ENCODE results near the gene KIAA0930. TPM values are rescaled to one million over a fixed set of nuclear protein-coding genes. Genes with fewer than 3 reads are reported as not detected.

Gene KIAA0930
- total and polyA plus RNA-seq, 2 experiments from 2014 or later = 15.0 to 78.6 TPM

DNA sequence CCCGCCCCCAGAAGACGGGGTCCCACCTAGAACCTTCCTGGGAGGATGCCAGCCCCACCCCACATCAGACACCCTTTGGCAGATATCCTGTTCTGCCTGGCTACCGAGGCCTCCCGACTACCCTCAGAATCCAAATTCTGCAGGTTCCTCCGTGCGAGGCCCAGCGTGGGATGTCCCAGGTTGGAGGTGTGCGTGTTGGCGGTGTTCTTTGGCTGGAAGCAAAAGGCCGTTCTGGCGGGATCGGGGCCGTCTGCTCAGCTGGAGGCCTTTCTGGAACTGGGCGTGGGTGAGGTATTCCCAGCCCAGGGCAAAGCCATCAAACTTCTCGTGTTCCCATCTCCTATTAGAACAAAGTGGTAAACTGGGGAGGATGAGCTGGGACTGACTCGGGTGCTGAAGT, 44.4 kb downstream of the KIAA0930 start:
- Mint-ChIP-seq H3K4me1 (peaks cover 41% of the 10 kb centered on the region), H3K9me3 (no peaks in the 10 kb centered on the region; the same call in 2 of the 3 replicates), H3K4me3 (no peak overlapping the region), H3K27ac (no peak overlapping the region), H3K36me3 (ENCODE audit: low read depth) (peaks cover 16% of the 10 kb centered on the region; the same call in 2 of the 3 replicates), H3K27me3 (ENCODE audit: insufficient read depth, low read depth, poor library complexity) (peaks cover 9% of the 10 kb centered on the region)
- H3K27me3 ChIP-seq (ENCODE audit: insufficient read depth) = no peaks in the 10 kb centered on the region
- ATAC-seq (no peak), DNase-seq (ENCODE audit: low spot score) (no peak)
- H3K4me3 ChIP-seq = no peak overlapping the region
- no peak for TF ChIP-seq STAT1 (IDR thresholded peaks at IDR 0.05; ENCODE audit: unreplicated experiment)
- no peak for TF ChIP-seq ZNF331 (CRISPR knock-in tag; IDR thresholded peaks at IDR 0.05; ENCODE audit: low read depth)
- TF ChIP-seq, protein P1, sequence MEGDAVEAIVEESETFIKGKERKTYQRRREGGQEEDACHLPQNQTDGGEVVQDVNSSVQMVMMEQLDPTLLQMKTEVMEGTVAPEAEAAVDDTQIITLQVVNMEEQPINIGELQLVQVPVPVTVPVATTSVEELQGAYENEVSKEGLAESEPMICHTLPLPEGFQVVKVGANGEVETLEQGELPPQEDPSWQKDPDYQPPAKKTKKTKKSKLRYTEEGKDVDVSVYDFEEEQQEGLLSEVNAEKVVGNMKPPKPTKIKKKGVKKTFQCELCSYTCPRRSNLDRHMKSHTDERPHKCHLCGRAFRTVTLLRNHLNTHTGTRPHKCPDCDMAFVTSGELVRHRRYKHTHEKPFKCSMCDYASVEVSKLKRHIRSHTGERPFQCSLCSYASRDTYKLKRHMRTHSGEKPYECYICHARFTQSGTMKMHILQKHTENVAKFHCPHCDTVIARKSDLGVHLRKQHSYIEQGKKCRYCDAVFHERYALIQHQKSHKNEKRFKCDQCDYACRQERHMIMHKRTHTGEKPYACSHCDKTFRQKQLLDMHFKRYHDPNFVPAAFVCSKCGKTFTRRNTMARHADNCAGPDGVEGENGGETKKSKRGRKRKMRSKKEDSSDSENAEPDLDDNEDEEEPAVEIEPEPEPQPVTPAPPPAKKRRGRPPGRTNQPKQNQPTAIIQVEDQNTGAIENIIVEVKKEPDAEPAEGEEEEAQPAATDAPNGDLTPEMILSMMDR (conservative IDR thresholded peaks at IDR 0.05; ENCODE audit: low read depth in 2 of 2) = no peak
- no peak for TF ChIP-seq EZH2 (IDR thresholded peaks at IDR 0.05; ENCODE audit: low read depth, unreplicated experiment)
- no peak overlapping the region for H3K4me2 ChIP-seq
- H3K79me2 ChIP-seq (replicated peaks; ENCODE audit: insufficient read depth) = no peaks in the 10 kb centered on the region
- no peaks in the 10 kb centered on the region for H3K9me2 ChIP-seq (ENCODE audit: insufficient read depth)
- H4K20me1 ChIP-seq (replicated peaks; ENCODE audit: insufficient read depth) = no peaks in the 10 kb centered on the region
- H3K36me3 ChIP-seq (ENCODE audit: insufficient read depth) = peaks cover 3% of the 10 kb centered on the region; the same call in 1 of the 2 replicates
- H3K27ac ChIP-seq (ENCODE audit: low read depth) = no peak overlapping the region
- H2AFZ ChIP-seq = no peak overlapping the region
- H3K4me1 ChIP-seq (ENCODE audit: insufficient read depth) = peaks cover 5% of the 10 kb centered on the region; the same call in 1 of the 2 replicates
- H3F3A ChIP-seq (replicated peaks; ENCODE audit: low read depth) = no peaks in the 10 kb centered on the region

DNA sequence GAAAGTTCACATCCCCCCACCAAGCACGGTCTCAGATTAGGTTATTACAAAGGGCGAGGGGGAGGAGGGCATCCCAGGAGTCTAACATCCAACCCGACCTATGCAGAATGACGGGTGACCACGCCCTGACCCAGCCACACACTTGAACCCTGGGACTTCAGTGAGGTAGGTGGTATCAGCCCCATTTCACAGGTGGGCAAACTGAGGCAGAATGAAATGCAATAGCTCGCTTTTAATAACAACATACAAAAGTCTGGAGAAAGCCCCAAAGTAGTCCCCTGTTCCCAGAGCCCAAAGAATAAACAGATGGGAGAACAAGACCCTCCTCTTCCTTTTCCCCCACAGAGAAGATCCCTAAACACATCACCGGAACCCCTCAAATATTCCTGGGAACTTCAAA, 45.1 kb downstream of the KIAA0930 start:
- H3K9me2 ChIP-seq (ENCODE audit: insufficient read depth) = no peaks in the 10 kb centered on the region
- H3K27me3 ChIP-seq (ENCODE audit: insufficient read depth) = no peaks in the 10 kb centered on the region
- Mint-ChIP-seq H3K4me1 (peaks cover 41% of the 10 kb centered on the region), H3K27ac (no peak overlapping the region), H3K36me3 (ENCODE audit: low read depth) (peaks cover 14% of the 10 kb centered on the region; the same call in 2 of the 3 replicates), H3K27me3 (ENCODE audit: insufficient read depth, low read depth, poor library complexity) (peaks cover 12% of the 10 kb centered on the region), H3K9me3 (no peaks in the 10 kb centered on the region; the same call in 2 of the 3 replicates), H3K4me3 (no peak overlapping the region)
- 0 out of 2 replicates have a peak, but pooled peaks cover under 1% of the 10 kb centered on the region for H3F3A ChIP-seq (replicated peaks; ENCODE audit: low read depth)
- H3K36me3 ChIP-seq (ENCODE audit: insufficient read depth) = peaks cover 3% of the 10 kb centered on the region; the same call in 1 of the 2 replicates
- peaks cover 8% of the 10 kb centered on the region; the same call in 1 of the 2 replicates for H3K4me1 ChIP-seq (ENCODE audit: insufficient read depth)
- ATAC-seq (no peak), DNase-seq (ENCODE audit: low spot score) (no peak)
- no peak overlapping the region for H3K27ac ChIP-seq (ENCODE audit: low read depth)
- no peak overlapping the region for H2AFZ ChIP-seq
- no peaks in the 10 kb centered on the region for H3K79me2 ChIP-seq (replicated peaks; ENCODE audit: insufficient read depth)
- no peak overlapping the region for H3K4me3 ChIP-seq
- no peak overlapping the region for H3K4me2 ChIP-seq
- no peaks in the 10 kb centered on the region for H4K20me1 ChIP-seq (replicated peaks; ENCODE audit: insufficient read depth)
- TF ChIP-seq POLR2AphosphoS5 (IDR thresholded peaks at IDR 0.05; ENCODE audit: low read depth) (no peak), STAT1 (IDR thresholded peaks at IDR 0.05; ENCODE audit: unreplicated experiment) (no peak)
- TF ChIP-seq, protein P2, sequence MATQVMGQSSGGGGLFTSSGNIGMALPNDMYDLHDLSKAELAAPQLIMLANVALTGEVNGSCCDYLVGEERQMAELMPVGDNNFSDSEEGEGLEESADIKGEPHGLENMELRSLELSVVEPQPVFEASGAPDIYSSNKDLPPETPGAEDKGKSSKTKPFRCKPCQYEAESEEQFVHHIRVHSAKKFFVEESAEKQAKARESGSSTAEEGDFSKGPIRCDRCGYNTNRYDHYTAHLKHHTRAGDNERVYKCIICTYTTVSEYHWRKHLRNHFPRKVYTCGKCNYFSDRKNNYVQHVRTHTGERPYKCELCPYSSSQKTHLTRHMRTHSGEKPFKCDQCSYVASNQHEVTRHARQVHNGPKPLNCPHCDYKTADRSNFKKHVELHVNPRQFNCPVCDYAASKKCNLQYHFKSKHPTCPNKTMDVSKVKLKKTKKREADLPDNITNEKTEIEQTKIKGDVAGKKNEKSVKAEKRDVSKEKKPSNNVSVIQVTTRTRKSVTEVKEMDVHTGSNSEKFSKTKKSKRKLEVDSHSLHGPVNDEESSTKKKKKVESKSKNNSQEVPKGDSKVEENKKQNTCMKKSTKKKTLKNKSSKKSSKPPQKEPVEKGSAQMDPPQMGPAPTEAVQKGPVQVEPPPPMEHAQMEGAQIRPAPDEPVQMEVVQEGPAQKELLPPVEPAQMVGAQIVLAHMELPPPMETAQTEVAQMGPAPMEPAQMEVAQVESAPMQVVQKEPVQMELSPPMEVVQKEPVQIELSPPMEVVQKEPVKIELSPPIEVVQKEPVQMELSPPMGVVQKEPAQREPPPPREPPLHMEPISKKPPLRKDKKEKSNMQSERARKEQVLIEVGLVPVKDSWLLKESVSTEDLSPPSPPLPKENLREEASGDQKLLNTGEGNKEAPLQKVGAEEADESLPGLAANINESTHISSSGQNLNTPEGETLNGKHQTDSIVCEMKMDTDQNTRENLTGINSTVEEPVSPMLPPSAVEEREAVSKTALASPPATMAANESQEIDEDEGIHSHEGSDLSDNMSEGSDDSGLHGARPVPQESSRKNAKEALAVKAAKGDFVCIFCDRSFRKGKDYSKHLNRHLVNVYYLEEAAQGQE (IDR thresholded peaks at IDR 0.05; ENCODE audit: unreplicated experiment) = no peak
- TF ChIP-seq, protein P1 (conservative IDR thresholded peaks at IDR 0.05; ENCODE audit: low read depth in 2 of 2) = no peak
- TF ChIP-seq, protein P3, sequence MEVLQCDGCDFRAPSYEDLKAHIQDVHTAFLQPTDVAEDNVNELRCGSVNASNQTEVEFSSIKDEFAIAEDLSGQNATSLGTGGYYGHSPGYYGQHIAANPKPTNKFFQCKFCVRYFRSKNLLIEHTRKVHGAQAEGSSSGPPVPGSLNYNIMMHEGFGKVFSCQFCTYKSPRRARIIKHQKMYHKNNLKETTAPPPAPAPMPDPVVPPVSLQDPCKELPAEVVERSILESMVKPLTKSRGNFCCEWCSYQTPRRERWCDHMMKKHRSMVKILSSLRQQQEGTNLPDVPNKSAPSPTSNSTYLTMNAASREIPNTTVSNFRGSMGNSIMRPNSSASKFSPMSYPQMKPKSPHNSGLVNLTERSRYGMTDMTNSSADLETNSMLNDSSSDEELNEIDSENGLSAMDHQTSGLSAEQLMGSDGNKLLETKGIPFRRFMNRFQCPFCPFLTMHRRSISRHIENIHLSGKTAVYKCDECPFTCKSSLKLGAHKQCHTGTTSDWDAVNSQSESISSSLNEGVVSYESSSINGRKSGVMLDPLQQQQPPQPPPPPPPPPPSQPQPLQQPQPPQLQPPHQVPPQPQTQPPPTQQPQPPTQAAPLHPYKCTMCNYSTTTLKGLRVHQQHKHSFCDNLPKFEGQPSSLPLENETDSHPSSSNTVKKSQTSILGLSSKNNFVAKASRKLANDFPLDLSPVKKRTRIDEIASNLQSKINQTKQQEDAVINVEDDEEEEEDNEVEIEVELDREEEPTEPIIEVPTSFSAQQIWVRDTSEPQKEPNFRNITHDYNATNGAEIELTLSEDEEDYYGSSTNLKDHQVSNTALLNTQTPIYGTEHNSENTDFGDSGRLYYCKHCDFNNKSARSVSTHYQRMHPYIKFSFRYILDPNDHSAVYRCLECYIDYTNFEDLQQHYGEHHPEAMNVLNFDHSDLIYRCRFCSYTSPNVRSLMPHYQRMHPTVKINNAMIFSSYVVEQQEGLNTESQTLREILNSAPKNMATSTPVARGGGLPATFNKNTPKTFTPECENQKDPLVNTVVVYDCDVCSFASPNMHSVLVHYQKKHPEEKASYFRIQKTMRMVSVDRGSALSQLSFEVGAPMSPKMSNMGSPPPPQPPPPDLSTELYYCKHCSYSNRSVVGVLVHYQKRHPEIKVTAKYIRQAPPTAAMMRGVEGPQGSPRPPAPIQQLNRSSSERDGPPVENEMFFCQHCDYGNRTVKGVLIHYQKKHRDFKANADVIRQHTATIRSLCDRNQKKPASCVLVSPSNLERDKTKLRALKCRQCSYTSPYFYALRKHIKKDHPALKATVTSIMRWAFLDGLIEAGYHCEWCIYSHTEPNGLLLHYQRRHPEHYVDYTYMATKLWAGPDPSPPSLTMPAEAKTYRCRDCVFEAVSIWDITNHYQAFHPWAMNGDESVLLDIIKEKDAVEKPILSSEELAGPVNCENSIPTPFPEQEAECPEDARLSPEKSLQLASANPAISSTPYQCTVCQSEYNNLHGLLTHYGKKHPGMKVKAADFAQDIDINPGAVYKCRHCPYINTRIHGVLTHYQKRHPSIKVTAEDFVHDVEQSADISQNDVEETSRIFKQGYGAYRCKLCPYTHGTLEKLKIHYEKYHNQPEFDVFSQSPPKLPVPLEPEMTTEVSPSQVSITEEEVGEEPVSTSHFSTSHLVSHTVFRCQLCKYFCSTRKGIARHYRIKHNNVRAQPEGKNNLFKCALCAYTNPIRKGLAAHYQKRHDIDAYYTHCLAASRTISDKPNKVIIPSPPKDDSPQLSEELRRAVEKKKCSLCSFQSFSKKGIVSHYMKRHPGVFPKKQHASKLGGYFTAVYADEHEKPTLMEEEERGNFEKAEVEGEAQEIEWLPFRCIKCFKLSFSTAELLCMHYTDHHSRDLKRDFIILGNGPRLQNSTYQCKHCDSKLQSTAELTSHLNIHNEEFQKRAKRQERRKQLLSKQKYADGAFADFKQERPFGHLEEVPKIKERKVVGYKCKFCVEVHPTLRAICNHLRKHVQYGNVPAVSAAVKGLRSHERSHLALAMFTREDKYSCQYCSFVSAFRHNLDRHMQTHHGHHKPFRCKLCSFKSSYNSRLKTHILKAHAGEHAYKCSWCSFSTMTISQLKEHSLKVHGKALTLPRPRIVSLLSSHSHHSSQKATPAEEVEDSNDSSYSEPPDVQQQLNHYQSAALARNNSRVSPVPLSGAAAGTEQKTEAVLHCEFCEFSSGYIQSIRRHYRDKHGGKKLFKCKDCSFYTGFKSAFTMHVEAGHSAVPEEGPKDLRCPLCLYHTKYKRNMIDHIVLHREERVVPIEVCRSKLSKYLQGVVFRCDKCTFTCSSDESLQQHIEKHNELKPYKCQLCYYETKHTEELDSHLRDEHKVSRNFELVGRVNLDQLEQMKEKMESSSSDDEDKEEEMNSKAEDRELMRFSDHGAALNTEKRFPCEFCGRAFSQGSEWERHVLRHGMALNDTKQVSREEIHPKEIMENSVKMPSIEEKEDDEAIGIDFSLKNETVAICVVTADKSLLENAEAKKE (CRISPR knock-in tag; IDR thresholded peaks at IDR 0.05) = no peak

All from GM23338 (cell line).